K562 (cell line): ENCODE results near the gene CSAD. TPM values are rescaled to one million over a fixed set of nuclear protein-coding genes. Genes with fewer than 3 reads are reported as not detected.

Source experiments
- CHCHD3 ChIP-seq: fragments of 250-450 bp; sonication (Bioruptor Pico); IDR thresholded peaks from 2 replicates; pipeline ENCODE4 v2.1.2; 2022; ENCODE audit warnings: mild to moderate bottlenecking
- JUNB ChIP-seq: fragments of 450-650 bp; formaldehyde crosslinking; conservative IDR thresholded peaks from 2 replicates; pipeline ENCODE4 v1.4.0; 2020; ENCODE audit warnings: mild to moderate bottlenecking
- MTF1 ChIP-seq: fragments of 250-450 bp; sonication (Bioruptor Pico); IDR thresholded peaks from 2 replicates; pipeline ENCODE4 v1.9.0; 2021; ENCODE audit warnings: moderate library complexity, mild to moderate bottlenecking, inconsistent platforms, borderline replicate concordance
- MYC ChIP-seq, 2 experiments: fragments of 250-450 bp in 1 of 2; sonication (Bioruptor Pico) in 1 of 2; IDR thresholded peaks; 2 replicates each; pipeline versions ENCODE4 v1.5.1 to v1.6.1; 2012 to 2021; ENCODE audit warnings: low read depth in 2 of 2, borderline replicate concordance in 1 of 2, improper control_type of control experiment in 1 of 2, low read length in 1 of 2, mild to moderate bottlenecking in 1 of 2, moderate library complexity in 1 of 2
- NCOR1 ChIP-seq: fragments of 450-650 bp; IDR thresholded peaks from 2 replicates; pipeline ENCODE4 v1.6.1; 2016; ENCODE audit warnings: mild to moderate bottlenecking, moderate library complexity
- OTX1 ChIP-seq: fragments of 450-650 bp; formaldehyde crosslinking; IDR thresholded peaks from 2 replicates; pipeline ENCODE4 v1.4.0; 2022; ENCODE audit warnings: mild to moderate bottlenecking
- PHB2 ChIP-seq: fragments of 450-650 bp; IDR thresholded peaks from 2 replicates; pipeline ENCODE4 v1.6.1; 2017; ENCODE audit warnings: low read depth
- RBFOX2 ChIP-seq: fragments of 200-400 bp; formaldehyde crosslinking; IDR thresholded peaks from 2 replicates; pipeline ENCODE4 v1.6.1; 2017; ENCODE audit warnings: low read depth, mild to moderate bottlenecking, low read length, moderate library complexity
- SREBF2 ChIP-seq: sonication (generic); formaldehyde crosslinking; IDR thresholded peaks from 2 replicates; pipeline ENCODE4 v1.4.0; 2020; ENCODE audit warnings: mild to moderate bottlenecking, missing genetic modification reagents
- TAF1 ChIP-seq: IDR thresholded peaks from 2 replicates; pipeline ENCODE4 v1.6.1; 2011; ENCODE audit warnings: mild to moderate bottlenecking, low read length, moderate library complexity; ENCODE audit not compliant: insufficient read depth, control insufficient read depth, severe bottlenecking; ENCODE audit errors: extremely low read depth
- polyA plus RNA-seq, 8 experiments: library from polyadenylated mRNA; depleted of rRNA in 4 of 8; stranded (reverse) in 5 of 8; unstranded in 3 of 8; fragments of >200 nt; fragmentation: Nextera tagmentation in 2 of 8; fragmentation: Illumina TruSeq in 1 of 8; extraction: Ambion mirVana in 2 of 8; extraction: Trizol in 1 of 8; gene quantifications; 2 replicates each; pipeline versions ENCODE4 v1.2.1 to v1.2.3, GENCODE V29; 2011 to 2014; ENCODE audit warnings: inconsistent platforms in 1 of 8, missing spikeins in 1 of 8
- total RNA-seq, 7 experiments: library from RNA; depleted of rRNA in 6 of 7; stranded (reverse); fragments of >200 nt in 6 of 7; fragmentation: Illumina TruSeq in 2 of 7; extraction: Trizol in 2 of 7; gene quantifications; 2 replicates each; pipeline versions ENCODE4 v1.2.1 to v1.2.3, GENCODE V29; 2011 to 2021; ENCODE audit warnings: low replicate concordance in 1 of 7
- TF ChIP-seq, protein P1 (sequence below): sonication (generic); formaldehyde crosslinking; IDR thresholded peaks from 2 replicates; pipeline ENCODE4 v1.8.0; 2022; ENCODE audit warnings: mild to moderate bottlenecking, missing genetic modification reagents
- TF ChIP-seq, protein P2 (sequence below): fragments of 450-650 bp; IDR thresholded peaks from 2 replicates; pipeline ENCODE4 v1.6.1; 2016; ENCODE audit warnings: missing biosample characterization, missing genetic modification characterization
- TF ChIP-seq, protein P3 (sequence below): fragments of 250-450 bp; sonication (Bioruptor Pico); IDR thresholded peaks from 2 replicates; pipeline ENCODE4 v1.5.0; 2022; ENCODE audit warnings: mild to moderate bottlenecking
- TF ChIP-seq, protein P4 (sequence below): fragments of 250-450 bp; sonication (Bioruptor Pico); IDR thresholded peaks from 2 replicates; pipeline ENCODE4 v1.5.1; 2021; ENCODE audit warnings: mild to moderate bottlenecking
- TF ChIP-seq, protein P5 (sequence below): fragments of 450-650 bp; IDR thresholded peaks from 2 replicates; pipeline ENCODE4 v1.6.1; 2016; ENCODE audit warnings: low read depth, mild to moderate bottlenecking, moderate library complexity
- TF ChIP-seq, protein P6 (sequence below): fragments of 250-450 bp; sonication (Bioruptor Pico); IDR thresholded peaks from 2 replicates; pipeline ENCODE4 v1.4.0; 2020; ENCODE audit warnings: mild to moderate bottlenecking

The CSAD gene
- total and polyA plus RNA-seq, 9 of the 15 experiments (the other 6 are each of a cell fraction or from before 2014, with no cell fraction given), result 1.8 to 19.6 (median 8.1) TPM

DNA sequence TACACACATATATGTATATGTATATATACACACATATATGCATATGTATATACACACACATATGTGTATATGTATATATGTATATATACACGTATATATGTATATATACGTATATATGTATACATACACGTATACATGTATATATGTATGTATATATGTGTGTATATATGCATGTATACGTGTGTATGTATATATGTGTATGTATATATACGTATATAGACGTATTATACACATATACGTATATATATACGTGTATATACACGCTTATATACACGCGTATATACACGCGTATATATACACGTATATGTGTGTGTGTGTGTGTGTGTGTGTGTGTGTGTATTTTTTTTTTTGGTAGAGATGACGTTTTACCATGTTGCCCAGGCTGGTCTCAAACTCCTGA, 33.1 kb downstream of the CSAD start (continued):
- TF ChIP-seq, protein P1, sequence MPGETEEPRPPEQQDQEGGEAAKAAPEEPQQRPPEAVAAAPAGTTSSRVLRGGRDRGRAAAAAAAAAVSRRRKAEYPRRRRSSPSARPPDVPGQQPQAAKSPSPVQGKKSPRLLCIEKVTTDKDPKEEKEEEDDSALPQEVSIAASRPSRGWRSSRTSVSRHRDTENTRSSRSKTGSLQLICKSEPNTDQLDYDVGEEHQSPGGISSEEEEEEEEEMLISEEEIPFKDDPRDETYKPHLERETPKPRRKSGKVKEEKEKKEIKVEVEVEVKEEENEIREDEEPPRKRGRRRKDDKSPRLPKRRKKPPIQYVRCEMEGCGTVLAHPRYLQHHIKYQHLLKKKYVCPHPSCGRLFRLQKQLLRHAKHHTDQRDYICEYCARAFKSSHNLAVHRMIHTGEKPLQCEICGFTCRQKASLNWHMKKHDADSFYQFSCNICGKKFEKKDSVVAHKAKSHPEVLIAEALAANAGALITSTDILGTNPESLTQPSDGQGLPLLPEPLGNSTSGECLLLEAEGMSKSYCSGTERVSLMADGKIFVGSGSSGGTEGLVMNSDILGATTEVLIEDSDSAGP, result no peak
- TF ChIP-seq, protein P2, sequence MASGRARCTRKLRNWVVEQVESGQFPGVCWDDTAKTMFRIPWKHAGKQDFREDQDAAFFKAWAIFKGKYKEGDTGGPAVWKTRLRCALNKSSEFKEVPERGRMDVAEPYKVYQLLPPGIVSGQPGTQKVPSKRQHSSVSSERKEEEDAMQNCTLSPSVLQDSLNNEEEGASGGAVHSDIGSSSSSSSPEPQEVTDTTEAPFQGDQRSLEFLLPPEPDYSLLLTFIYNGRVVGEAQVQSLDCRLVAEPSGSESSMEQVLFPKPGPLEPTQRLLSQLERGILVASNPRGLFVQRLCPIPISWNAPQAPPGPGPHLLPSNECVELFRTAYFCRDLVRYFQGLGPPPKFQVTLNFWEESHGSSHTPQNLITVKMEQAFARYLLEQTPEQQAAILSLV, result no peak
- TF ChIP-seq OTX1 (CRISPR knock-in tag), result 0 out of 2 replicates have a peak, but pooled peaks have one; percentile 83
- TF ChIP-seq JUNB (CRISPR knock-in tag), result peak; percentile 73; the same call in 1 of the 2 replicates
- TF ChIP-seq, protein P3, sequence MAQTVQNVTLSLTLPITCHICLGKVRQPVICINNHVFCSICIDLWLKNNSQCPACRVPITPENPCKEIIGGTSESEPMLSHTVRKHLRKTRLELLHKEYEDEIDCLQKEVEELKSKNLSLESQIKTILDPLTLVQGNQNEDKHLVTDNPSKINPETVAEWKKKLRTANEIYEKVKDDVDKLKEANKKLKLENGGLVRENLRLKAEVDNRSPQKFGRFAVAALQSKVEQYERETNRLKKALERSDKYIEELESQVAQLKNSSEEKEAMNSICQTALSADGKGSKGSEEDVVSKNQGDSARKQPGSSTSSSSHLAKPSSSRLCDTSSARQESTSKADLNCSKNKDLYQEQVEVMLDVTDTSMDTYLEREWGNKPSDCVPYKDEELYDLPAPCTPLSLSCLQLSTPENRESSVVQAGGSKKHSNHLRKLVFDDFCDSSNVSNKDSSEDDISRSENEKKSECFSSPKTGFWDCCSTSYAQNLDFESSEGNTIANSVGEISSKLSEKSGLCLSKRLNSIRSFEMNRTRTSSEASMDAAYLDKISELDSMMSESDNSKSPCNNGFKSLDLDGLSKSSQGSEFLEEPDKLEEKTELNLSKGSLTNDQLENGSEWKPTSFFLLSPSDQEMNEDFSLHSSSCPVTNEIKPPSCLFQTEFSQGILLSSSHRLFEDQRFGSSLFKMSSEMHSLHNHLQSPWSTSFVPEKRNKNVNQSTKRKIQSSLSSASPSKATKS, result peak; percentile 90
- TF ChIP-seq SREBF2 (CRISPR knock-in tag), result no peak
- no peak for TF ChIP-seq MYC (IDR thresholded peaks at IDR 0.05; ENCODE audit: low read depth, low read length)
- TF ChIP-seq MYC (CRISPR knock-in tag; IDR thresholded peaks at IDR 0.05; ENCODE audit: borderline replicate concordance, low read depth), result no peak
- TF ChIP-seq, protein P4, sequence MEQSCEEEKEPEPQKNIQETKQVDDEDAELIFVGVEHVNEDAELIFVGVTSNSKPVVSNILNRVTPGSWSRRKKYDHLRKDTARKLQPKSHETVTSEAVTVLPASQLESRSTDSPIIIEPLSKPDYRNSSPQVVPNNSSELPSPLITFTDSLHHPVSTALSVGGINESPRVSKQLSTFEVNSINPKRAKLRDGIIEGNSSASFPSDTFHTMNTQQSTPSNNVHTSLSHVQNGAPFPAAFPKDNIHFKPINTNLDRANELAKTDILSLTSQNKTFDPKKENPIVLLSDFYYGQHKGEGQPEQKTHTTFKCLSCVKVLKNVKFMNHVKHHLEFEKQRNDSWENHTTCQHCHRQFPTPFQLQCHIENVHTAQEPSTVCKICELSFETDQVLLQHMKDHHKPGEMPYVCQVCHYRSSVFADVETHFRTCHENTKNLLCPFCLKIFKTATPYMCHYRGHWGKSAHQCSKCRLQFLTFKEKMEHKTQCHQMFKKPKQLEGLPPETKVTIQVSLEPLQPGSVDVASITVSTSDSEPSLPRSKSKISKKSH (CRISPR knock-in tag), result no peak
- no peak for TF ChIP-seq PHB2
- TF ChIP-seq CHCHD3 (CRISPR knock-in tag), result peak; percentile 75; the same call in 1 of the 2 replicates
- TF ChIP-seq, protein P5, sequence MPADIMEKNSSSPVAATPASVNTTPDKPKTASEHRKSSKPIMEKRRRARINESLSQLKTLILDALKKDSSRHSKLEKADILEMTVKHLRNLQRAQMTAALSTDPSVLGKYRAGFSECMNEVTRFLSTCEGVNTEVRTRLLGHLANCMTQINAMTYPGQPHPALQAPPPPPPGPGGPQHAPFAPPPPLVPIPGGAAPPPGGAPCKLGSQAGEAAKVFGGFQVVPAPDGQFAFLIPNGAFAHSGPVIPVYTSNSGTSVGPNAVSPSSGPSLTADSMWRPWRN, result no peak
- TF ChIP-seq, protein P6, sequence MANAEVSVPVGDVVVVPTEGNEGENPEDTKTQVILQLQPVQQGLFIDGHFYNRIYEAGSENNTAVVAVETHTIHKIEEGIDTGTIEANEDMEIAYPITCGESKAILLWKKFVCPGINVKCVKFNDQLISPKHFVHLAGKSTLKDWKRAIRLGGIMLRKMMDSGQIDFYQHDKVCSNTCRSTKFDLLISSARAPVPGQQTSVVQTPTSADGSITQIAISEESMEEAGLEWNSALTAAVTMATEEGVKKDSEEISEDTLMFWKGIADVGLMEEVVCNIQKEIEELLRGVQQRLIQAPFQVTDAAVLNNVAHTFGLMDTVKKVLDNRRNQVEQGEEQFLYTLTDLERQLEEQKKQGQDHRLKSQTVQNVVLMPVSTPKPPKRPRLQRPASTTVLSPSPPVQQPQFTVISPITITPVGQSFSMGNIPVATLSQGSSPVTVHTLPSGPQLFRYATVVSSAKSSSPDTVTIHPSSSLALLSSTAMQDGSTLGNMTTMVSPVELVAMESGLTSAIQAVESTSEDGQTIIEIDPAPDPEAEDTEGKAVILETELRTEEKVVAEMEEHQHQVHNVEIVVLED (CRISPR knock-in tag), result peak; percentile 56; the same call in 1 of the 2 replicates
- TF ChIP-seq NCOR1, result no peak
- TF ChIP-seq TAF1, result no peak
- no peak for TF ChIP-seq RBFOX2
- TF ChIP-seq MTF1 (CRISPR knock-in tag), result peak; percentile 97
